HG03520 (cell line): ENCODE results near the gene IGSF10.

Experiments
- ATAC-seq: cut with Tn5 transposase; IDR thresholded peaks from one replicate; pipeline ENCODE4 v1.9.1; 2021; ENCODE audit warnings: mild to moderate bottlenecking, moderate library complexity; ENCODE audit not compliant: unreplicated experiment

IGSF10 gene

DNA sequence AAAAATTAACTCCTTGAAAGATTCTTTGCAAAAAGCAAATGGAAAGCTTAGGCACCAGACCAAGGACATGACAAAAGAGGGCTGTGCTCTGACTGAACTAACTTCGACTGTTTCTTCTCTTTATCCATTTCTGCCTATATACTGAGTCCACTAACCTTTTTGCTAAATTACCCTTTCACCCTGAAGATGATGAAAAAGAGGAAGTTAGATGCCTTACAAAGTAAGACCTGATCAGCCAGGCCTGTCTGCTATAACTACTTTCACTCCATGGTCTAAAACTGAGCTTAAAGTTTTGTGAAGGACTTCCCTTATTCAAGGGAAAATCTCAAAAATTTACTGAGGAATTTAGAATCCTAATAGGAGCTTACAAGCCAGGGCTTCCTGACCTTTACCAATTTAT is 6.2 kb upstream of the IGSF10 start:
- ATAC-seq, result peak; percentile 50

DNA sequence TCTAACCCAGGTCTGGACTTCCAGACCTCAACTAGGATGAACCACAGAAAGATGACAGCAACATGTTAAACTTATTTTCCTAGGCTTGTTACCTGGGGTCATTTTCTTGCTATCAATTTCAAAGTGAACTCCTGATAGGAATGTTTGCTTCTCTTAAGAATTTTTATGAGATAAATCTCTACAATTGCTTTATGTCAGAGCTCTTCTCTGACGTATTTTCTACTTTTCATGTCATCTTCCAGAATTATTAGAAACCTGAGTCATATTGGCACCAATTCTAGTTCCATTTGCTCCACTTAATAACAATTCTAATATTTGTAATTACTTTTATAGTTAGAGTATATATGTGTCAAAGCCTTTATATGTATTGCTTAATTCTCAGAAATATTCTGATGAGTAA is 2.1 kb upstream of the IGSF10 start:
- no peak for ATAC-seq

DNA sequence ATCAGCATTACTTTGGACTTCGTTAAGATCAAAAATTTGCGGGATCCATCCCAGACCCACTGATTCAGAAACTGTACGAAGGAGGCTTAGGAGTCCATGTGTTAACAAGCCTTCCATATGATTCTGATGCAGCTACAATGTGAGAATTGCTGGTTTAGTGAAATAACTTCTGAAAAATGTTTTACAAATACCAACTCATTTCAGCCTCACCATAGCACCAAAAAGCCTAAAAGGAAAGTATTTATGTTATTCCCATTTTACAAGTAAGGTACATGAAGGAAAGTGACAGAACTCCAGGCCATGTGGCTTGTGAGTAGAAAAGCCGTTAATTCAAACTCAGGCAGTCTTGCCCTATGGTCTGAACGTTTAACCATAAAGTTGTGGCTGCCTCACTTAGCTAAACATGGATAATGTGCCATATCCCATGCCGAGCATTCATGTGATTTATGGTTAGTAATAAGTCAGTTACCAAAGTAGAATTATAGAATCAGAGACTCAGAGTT is 1.5 kb upstream of the IGSF10 start:
- no peak for ATAC-seq

DNA sequence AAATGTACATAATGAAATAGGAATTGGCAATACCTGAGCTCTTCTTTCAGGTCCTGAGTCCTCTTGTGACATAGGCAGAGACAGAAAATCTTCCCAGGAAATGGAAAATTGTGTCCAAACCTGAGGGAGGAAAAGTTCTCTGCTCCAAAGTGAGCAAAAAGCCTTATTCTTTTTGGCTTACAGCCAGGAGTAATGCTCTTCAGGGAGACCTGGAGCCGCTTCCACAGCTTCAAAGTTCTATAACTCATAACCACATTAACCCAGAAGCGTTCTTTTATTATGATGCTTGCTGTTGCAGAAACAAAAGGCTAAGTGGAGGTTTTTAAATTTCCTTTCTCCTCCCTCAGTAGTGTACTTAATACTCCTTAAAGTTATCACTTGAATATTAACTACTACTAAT is 633 bp downstream of the IGSF10 start:
- ATAC-seq, result no peak

DNA sequence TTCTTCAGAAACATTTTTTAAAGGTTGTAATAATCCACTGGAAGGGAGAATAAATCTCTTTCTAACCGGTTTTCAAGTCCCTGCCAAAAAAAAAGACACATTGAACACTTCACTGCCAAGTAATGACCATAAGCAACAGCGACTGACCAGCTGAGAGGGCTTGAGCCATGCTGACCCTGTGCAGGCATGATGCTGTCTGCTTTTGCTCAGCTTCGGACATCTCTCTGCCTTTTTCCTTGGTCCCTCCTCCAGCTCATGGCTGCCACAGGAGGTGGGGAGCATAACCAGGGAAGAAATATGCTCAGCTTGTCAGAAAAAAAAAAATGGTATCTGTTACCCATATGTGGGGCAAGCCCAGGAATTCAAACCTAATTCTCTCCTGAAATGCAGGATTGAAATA is 1.5 kb downstream of the IGSF10 start:
- no peak for ATAC-seq

DNA sequence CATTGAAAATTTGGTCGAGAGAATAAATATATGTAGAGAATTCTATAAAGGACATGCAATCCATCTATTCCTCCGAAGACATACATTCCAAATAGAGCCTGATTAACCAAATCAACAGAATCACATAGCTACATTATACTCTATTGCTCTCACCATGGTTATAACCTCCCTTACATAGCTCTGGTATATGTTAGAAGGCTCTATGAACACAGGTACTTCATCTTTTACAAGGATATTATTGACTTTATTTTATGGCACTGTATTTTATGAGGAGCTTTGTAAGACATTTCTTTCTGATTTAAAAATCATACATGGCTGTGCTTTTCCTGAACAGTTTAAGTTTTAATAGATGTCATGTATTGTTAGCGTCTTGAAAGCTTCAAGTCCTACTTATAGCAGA is 4.8 kb downstream of the IGSF10 start:
- ATAC-seq, result no peak

DNA sequence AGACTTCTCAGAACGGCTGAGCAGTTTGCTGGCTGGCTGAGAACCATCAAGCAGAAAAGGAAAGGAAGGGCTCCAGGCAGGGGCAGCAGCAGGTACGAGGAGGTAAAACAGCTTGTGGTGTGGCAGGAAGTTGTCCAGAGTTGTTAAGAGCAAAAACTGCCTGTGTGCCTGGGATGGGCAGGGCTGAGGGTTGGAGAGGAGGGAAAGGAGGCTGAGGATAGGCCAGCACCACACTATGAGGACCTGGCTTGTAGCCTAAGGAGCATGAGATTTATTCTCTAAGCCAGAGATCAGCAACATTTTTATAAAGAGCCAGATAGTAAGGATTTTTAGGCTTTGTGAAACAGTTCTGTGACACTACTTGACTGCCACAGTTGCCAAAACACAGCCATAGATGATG is 8.0 kb downstream of the IGSF10 start:
- ATAC-seq, result no peak

DNA sequence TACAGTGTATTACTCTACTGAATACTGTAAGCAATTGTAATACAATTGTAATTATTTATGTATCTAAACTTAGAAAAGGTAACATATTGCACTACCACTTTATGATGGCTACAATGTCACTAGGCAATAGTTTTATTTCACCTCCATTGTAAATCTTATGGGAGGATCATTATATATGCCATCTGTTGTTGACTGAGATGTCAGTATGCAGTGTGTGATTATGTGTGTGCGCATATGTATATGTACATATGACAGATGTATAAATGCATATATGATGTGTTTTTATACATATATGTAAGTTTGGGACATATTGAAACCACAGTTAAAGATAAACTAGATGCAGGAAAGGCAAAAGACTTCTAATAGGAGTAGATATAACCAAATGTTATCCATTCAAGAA is 8.5 kb downstream of the IGSF10 start:
- ATAC-seq, result no peak

DNA sequence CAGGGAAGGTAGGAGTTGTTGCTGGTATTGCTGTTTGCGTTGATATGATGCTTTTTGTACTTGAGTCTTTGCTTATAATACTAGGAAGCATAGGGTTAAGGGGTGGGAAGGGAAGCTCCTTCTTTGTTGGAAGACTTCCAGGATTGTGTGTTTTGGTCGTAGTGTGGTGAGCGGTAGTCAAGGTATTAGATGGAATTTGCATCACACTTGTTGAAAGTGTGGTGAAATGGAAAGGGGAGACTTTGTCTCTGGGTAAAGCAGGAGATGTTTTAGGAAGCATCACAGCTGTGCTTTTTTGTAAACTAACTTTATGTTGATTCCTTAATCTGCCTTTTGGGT is 14.9 kb downstream of the IGSF10 start:
- ATAC-seq, result no peak

DNA sequence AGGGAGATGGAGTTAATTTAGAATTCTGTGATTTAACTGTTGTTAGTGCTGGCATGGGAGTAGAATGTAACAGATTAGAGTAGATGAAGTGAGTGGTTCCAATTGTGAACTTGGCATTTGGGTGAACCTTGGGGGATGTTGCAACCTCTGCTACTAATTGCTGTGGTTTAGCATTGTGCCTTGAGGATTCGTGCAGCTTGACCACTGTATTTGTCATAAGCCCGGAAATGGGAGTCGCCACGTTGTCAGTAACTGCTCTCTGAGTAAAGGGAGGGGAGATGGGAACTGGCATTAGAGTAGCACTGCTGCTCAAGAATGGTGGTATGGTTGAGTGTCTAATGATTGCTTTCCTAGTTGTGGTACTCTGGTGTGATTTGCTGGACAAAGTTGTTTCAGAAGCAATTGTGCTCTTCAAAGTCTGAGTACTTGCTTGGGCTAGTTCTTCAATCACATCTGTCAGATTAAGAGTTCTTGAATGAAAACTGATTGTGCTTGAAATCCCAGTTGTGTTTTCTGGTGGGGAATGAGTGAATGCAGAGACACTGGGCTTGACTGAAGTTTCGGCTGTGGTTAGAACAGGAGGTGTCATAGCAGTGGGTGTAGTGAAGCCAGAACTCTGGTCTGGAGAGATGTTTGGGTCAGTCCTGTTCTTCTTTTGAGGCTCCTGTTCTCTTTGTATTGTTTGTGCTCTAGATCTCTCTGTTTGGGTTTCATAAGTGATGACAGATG is 15.4 kb downstream of the IGSF10 start:
- no peak for ATAC-seq

DNA sequence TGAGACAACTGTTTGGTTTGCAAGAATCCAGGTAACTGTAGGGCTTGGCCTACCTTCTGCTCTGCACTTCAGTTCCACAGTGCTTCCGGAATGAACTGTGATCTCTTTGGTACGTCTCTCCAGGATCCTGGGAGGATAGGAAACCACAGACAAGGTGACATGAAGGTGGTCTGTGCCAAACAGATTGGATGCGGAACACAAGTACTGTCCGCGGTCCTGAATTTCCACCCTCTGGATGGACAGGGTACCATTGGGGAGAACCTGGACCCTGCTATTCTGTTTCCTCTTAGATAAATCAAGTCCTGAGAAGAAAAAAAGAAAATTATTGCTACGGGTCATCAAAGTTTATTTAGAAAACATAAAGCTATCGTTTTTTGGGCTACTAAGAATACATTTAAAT is 17.3 kb downstream of the IGSF10 start:
- no peak for ATAC-seq

DNA sequence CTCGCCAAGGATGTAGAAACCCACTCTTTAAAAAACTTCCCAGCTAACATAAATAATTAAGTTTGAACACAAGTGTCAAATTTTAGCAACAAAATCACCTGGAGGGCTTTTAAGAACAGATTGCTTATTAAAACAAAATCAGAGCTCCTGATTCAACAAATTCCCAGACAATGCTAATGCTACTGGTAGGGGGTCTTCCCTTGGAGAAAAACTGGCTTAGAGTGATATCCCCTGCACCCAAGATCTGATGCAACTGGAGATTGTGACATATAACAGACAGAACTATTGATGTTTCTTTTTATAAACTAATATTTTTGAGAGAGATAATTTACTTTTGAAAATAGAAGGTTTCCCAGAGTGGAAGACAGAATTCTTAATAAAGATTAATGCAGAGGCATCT is 19.9 kb downstream of the IGSF10 start:
- ATAC-seq, result no peak

DNA sequence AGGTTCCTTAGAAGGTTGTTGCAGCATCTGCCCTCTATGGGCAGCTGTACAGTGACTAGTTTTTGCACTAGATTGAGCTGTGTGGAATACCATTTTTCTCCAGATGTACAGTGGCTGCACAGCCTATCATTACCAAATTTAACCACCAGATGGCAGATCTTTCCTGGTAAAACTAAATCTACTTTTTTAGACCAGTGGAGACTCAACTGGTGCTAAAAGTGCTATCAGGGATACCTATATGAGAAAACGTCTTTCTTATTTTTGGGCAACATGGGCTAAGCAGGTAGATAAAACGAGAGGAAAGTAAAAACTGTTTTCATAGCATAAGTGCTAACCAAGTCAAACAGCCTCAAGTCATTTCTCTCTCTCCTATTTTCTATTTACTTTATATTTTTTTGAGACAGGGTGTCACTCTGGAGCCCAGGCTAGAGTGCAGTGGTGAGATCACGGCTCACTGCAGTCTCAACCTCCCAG is 21.2 kb downstream of the IGSF10 start:
- no peak for ATAC-seq

DNA sequence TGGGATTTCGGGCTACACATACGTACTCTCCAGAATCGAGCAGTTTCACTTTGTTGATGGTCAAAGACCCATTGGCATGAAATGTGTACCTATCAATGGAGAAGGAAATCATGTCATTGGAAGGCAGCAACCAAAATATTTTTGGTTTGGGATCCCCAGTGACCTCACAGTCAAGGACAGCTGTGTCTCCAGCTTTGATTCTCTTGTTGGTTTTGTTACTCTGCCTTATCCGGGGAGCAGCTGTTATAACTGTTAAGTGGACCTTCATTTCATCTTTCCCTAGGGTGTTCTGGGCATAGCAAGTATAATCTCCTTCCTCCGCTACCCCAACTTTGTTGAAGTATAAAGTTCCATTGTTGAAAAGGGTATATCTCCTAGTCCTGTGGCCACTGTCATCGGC is 23.0 kb downstream of the IGSF10 start:
- no peak for ATAC-seq

DNA sequence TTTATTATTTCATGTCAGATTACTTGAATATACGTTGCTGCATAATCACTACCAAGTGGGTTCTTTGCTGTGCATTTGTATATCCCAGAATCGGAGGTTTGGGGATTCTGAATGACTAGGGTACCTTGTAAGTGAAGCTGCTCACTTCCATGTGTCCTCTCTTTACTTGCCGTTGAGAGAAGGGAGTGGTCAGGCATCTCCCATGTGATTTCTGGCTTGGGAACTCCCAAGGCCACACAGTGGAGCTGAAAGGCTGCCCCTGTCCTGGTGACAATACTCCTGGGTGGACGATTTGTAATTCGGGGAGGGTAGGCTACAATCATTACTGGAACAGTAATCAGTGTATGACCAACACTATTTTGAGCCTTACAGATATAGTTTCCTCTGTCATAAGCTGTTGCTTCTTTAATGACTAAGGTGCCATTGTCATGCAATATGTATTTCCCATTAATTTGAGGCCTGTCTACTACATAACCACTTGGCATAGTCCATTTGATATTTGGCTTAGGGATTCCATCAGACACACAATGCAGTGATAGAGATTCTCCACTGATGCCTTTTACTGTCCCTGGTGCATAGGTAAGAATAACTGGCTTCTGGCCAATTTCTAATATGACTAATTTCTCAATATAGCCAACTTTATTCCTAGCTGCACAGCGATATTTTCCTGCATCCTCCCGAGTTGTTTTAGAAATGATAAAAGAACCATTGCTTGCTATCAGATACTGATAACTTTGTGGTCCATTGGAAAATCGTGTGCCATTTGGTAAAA is 24.0 kb downstream of the IGSF10 start:
- ATAC-seq, result no peak

DNA sequence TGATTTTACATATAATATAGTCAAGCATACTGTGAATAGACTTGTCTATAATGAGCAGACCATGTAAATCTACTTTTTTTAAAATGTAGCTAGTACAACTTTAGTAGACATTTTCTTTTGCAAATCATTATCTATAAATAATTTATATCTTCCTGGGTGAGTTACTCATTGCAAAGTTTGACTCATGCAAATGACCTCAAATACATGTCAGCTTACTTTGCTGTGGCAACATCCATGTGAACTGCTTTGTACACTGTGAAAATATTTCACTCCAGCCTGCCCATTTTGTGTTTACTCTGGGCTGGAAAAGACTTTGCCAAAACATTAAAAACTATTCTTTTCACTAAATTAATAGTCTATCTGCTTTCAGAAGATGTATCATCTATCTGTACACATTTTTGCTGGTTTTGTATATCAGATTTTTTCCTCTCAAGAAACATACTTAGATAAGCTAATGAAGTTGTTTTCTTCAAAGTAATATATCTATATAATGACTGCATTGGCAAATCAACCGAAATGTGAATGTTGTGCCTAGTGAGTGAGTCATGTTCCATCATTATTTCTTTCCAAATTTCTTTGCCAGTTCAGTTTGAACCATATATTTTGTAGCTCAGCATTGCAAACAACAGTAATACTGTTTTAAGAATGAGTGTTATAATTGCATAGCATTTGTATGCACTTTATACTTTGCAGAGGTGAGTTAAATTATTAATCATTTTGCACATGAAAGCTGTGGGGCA is 26.5 kb downstream of the IGSF10 start:
- ATAC-seq, result no peak

DNA sequence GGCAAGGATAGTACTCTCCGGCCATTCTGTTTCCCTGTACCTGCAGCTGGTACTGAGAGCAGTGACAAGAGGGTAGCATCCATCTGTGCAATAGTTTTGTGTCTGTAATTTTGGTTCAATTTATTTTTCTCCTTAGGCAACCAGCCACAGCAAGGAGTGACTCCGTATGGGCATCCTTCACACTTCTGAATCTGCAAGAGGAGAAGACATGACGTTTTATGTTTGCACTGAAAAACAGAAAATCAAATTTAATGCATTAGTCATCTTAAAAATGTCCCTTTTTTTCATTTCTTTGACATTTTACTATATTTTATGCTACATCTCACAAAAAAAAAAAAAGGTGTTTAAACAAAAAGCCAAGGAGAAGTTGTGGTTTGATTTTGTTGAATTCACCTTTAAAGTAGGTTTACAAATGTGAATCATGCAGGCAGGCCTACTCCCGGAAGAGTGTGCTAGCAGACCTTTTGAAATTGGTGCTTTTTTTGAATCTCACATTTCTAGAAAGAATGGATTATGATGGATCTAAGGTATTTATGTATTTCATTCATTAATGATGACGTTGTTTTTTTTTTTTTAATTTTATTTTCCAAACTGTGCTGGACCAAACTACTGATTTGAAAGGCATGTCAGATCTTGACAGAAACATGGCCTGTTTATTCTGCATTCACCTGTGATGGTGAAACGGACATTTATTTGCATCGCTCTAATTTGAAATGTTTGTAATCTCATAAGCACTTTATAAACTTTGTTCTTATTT is 28.1 kb downstream of the IGSF10 start:
- no peak for ATAC-seq

DNA sequence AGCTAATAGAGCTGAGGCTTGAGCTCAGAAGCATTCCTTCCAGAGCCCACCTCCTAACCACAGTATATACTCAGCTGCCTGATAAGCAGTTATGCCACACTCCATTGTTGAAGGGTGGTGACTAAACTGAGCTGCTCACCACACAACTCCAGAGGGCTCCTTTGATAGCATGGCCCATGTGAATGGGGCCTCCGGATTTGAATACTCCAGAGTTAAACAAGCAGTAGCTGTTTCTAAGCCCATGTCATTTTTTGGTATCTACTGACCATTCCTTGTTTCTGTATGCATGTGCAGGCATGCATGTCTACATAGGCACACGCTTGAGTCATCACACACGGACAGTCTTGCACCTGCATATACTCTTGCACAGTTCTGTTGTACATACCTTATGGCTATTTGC is 28.9 kb downstream of the IGSF10 start:
- ATAC-seq, result no peak

DNA sequence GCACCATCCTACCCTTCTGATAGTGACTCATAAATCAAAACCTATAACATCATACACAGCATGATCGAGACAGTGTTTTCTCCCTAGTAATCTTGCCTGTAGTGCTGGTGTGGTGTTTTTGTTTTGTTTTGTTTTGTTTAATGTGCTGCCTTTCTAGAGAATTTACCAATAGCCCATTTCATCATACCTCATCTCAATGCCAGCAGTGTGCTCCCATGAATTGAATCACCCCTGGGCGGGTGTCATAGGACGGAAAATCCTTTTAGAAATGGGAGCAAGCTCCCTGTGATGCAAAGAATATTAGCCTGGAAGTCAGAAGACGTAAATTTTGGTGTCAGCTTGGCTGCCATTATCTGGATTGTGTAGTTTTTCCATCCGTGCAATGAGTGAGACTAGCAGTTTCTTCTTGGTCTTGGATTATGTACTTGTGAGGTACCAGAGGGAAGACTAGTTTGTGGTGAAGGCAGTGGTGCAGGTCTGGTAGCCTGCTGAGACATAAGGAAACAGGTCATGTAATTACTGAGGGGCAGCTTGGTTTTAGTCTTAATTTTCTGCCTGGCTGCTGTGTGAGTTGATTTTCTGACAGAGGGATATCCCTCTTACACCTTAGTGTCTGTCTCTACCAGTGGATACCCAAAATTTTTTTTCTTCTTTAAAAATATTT is 29.9 kb downstream of the IGSF10 start:
- ATAC-seq, result peak; percentile 40

DNA sequence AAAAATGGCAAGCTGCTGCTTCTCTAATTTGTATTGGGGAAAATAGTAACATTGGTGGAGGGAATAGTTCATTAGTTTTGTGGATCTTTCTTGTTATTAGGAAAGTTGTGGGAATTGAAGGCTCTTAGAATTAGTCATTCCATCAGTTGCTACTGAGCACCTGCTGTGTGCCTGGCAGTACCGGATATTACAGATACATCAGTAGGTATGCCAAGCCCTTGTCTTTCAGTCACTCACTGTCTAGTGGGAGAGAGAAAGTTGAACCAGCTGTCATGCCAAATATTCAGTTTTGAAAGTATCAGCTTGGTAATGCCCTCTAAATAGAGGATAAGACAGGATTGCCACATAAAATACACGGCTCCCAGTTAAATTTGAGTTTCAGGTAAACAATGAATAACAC is 32.5 kb downstream of the IGSF10 start:
- ATAC-seq, result no peak

DNA sequence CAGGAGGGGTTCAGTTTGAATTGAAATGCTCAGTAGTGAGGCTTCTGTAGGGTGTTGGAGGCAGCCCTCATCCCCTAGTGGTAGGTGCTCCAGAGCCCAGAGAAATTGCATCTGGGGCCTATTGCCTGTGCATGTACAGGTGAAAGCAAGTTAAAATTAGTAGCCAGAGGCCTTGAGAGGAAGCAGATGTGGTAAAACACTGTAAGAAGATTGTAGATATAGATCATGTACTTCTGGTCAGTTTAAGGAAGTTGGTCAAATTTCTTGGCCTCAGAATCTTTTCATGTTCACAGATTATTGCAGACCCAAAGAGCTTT is 34.6 kb downstream of the IGSF10 start:
- ATAC-seq, result peak; percentile 72
